Measurements from ENCODE around the gene SLC66A2.

- TF ChIP-seq, protein P1, sequence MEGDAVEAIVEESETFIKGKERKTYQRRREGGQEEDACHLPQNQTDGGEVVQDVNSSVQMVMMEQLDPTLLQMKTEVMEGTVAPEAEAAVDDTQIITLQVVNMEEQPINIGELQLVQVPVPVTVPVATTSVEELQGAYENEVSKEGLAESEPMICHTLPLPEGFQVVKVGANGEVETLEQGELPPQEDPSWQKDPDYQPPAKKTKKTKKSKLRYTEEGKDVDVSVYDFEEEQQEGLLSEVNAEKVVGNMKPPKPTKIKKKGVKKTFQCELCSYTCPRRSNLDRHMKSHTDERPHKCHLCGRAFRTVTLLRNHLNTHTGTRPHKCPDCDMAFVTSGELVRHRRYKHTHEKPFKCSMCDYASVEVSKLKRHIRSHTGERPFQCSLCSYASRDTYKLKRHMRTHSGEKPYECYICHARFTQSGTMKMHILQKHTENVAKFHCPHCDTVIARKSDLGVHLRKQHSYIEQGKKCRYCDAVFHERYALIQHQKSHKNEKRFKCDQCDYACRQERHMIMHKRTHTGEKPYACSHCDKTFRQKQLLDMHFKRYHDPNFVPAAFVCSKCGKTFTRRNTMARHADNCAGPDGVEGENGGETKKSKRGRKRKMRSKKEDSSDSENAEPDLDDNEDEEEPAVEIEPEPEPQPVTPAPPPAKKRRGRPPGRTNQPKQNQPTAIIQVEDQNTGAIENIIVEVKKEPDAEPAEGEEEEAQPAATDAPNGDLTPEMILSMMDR (IDR thresholded peaks at IDR 0.05): no peak
- TF ChIP-seq EZH2phosphoT487 (IDR thresholded peaks at IDR 0.05) (no peak), EZH2 (IDR thresholded peaks at IDR 0.05) (no peak)
These were observed 29.2 kb downstream of the SLC66A2 start for GRCh38 chr18:79921984-79922965.
